Measurements from ENCODE around the gene TIMP1.

GRCh38 chrX:47577424-47577823, 4.8 kb upstream of the TIMP1 start:
- TF ChIP-seq, protein P1, sequence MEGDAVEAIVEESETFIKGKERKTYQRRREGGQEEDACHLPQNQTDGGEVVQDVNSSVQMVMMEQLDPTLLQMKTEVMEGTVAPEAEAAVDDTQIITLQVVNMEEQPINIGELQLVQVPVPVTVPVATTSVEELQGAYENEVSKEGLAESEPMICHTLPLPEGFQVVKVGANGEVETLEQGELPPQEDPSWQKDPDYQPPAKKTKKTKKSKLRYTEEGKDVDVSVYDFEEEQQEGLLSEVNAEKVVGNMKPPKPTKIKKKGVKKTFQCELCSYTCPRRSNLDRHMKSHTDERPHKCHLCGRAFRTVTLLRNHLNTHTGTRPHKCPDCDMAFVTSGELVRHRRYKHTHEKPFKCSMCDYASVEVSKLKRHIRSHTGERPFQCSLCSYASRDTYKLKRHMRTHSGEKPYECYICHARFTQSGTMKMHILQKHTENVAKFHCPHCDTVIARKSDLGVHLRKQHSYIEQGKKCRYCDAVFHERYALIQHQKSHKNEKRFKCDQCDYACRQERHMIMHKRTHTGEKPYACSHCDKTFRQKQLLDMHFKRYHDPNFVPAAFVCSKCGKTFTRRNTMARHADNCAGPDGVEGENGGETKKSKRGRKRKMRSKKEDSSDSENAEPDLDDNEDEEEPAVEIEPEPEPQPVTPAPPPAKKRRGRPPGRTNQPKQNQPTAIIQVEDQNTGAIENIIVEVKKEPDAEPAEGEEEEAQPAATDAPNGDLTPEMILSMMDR (conservative IDR thresholded peaks at IDR 0.05; ENCODE audit: low read length), result no peak
- no peak for TF ChIP-seq EZH2phosphoT487 (IDR thresholded peaks at IDR 0.05; ENCODE audit: borderline replicate concordance, low read depth, low read length)
